NB4 (cell line): ENCODE results near the gene METTL25.

Experiments
- DNase-seq: peaks from one replicate; pipeline ENCODE4 v3.0.0; 2010; ENCODE audit warnings: low read depth
- H3K4me3 ChIP-seq: one replicate; pipeline ENCODE4 v1.5.1; 2011; ENCODE audit warnings: mild to moderate bottlenecking, low read depth, low read length, moderate library complexity
- MYC ChIP-seq: IDR thresholded peaks from 2 replicates; pipeline ENCODE4 v1.6.1; 2011; ENCODE audit warnings: low read depth, low read length
- POLR2A ChIP-seq: IDR thresholded peaks from 2 replicates; pipeline ENCODE4 v1.6.1; 2011; ENCODE audit warnings: mild to moderate bottlenecking; ENCODE audit not compliant: insufficient read length; ENCODE audit errors: extremely low read depth
- TF ChIP-seq, protein P1 (sequence below): IDR thresholded peaks from 2 replicates; pipeline ENCODE4 v1.6.1; 2011; ENCODE audit warnings: low read depth, low read length
- TF ChIP-seq, protein P2 (sequence below): IDR thresholded peaks from one replicate; pipeline ENCODE4 v1.5.1; 2012; ENCODE audit warnings: low read depth, low read length

Gene METTL25

GRCh38 chr12:82458101-82458500 is 99.8 kb downstream of the METTL25 start:
- no peak for DNase-seq
- TF ChIP-seq MYC (no peak), POLR2A (no peak)
- TF ChIP-seq, protein P1, sequence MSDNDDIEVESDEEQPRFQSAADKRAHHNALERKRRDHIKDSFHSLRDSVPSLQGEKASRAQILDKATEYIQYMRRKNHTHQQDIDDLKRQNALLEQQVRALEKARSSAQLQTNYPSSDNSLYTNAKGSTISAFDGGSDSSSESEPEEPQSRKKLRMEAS: no peak
- TF ChIP-seq, protein P2, sequence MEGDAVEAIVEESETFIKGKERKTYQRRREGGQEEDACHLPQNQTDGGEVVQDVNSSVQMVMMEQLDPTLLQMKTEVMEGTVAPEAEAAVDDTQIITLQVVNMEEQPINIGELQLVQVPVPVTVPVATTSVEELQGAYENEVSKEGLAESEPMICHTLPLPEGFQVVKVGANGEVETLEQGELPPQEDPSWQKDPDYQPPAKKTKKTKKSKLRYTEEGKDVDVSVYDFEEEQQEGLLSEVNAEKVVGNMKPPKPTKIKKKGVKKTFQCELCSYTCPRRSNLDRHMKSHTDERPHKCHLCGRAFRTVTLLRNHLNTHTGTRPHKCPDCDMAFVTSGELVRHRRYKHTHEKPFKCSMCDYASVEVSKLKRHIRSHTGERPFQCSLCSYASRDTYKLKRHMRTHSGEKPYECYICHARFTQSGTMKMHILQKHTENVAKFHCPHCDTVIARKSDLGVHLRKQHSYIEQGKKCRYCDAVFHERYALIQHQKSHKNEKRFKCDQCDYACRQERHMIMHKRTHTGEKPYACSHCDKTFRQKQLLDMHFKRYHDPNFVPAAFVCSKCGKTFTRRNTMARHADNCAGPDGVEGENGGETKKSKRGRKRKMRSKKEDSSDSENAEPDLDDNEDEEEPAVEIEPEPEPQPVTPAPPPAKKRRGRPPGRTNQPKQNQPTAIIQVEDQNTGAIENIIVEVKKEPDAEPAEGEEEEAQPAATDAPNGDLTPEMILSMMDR: no peak
- no peak overlapping the region for H3K4me3 ChIP-seq

DNA sequence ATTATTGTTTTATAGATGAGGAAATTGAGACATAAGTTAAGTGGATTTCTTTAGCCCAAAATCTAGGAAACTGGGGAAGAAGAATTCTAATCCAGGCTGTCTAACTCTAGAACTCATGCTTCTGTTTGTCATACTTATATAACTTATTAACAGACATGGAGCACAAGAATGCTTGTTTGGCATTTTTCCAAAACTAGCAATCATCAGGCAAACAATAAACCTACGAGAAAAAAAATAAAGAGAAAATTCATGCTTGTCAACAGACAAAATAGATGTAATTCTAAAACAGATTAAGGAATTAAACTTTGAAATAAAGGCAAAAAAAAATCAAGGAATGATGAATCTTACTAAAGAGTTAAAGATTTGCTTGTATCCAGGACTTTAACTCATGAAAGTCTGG is 103.1 kb downstream of the METTL25 start:
- no peak overlapping the region for H3K4me3 ChIP-seq
- DNase-seq: no peak
- TF ChIP-seq POLR2A (no peak), MYC (no peak)
- TF ChIP-seq, protein P1: no peak
- TF ChIP-seq, protein P2: no peak

GRCh38 chr12:82461836-82462235 is 103.5 kb downstream of the METTL25 start:
- peak; percentile 56 for DNase-seq
- no peak overlapping the region for H3K4me3 ChIP-seq
- no peak for TF ChIP-seq POLR2A
- TF ChIP-seq, protein P1: no peak
- TF ChIP-seq MYC: no peak
- TF ChIP-seq, protein P2: no peak

- no peak overlapping the region for H3K4me3 ChIP-seq
Observed at GRCh38 chr12:82468563-82468962, 110.2 kb downstream of the METTL25 start.

GRCh38 chr12:82470906-82471512 is 112.7 kb downstream of the METTL25 start:
- no peak for DNase-seq
- no peak overlapping the region for H3K4me3 ChIP-seq
- TF ChIP-seq, protein P1: no peak
- TF ChIP-seq POLR2A (no peak), MYC (no peak)
- TF ChIP-seq, protein P2: no peak

More at GRCh38 chr12:82468563-82468962, 110.2 kb downstream of the METTL25 start:
- no peak for DNase-seq
- TF ChIP-seq MYC: no peak
- TF ChIP-seq, protein P1: no peak
- TF ChIP-seq POLR2A: no peak
- TF ChIP-seq, protein P2: no peak
